Measurements from ENCODE around the gene MFF.
"Not testable (repeated sequence)": the region's sequence is repeated elsewhere in the genome, so short reads cannot be mapped to it uniquely, and the experiment has no call there.

The MFF gene

DNA sequence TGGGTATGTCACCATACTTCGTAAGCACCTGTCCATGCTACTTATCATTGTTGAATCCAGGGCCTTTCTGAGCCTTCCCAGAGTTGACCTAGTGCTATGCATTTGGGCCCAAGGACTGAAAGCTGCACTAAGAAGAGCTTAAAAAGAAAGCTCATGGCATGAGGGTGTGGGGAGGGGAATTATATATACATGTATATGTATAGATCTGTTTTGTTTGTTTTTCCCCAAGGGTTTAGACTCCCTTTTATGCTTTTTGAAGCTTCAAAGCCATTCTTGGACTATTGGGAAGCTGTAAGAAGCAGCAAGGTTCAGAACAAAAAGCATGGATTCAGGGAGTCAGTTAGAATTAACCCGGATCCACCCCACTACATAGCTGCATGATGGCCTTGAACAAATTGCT, 23.3 kb downstream of the MFF start:
- H3K27ac ChIP-seq: no peak overlapping the region
- TF ChIP-seq, protein P1, sequence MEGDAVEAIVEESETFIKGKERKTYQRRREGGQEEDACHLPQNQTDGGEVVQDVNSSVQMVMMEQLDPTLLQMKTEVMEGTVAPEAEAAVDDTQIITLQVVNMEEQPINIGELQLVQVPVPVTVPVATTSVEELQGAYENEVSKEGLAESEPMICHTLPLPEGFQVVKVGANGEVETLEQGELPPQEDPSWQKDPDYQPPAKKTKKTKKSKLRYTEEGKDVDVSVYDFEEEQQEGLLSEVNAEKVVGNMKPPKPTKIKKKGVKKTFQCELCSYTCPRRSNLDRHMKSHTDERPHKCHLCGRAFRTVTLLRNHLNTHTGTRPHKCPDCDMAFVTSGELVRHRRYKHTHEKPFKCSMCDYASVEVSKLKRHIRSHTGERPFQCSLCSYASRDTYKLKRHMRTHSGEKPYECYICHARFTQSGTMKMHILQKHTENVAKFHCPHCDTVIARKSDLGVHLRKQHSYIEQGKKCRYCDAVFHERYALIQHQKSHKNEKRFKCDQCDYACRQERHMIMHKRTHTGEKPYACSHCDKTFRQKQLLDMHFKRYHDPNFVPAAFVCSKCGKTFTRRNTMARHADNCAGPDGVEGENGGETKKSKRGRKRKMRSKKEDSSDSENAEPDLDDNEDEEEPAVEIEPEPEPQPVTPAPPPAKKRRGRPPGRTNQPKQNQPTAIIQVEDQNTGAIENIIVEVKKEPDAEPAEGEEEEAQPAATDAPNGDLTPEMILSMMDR (conservative IDR thresholded peaks at IDR 0.05): no peak
- TF ChIP-seq ZFX (IDR thresholded peaks at IDR 0.05): no peak

DNA sequence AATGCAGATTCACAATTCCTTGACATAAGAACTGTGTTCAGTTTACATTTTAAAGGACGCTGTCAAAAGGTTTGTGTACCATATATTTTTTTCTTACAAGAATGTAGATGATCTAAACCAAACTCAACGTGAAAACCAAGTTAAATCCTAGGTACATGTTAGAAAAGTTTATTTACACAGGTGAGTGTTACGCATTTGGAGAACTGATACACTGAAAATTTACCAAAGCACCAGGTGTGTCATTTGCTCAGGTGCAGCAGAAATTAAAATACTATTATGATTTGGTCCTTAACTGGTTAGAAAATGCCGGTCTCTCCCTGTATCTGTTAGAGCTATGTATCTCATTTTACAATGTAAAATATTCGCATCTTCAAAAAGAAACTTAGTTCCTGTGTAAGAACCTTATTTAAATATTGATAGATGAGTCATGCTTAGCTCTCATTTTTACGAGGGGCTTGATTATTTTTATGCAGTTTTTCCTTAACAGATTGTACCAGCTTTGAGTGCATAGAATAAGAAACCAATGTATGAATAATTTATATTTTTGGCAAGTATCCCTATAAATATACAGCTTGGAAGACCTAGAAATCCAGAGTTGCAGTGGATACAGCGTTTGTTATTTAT, 25.1 kb downstream of the MFF start:
- no peak for TF ChIP-seq ZFX (IDR thresholded peaks at IDR 0.05)
- TF ChIP-seq, protein P1 (conservative IDR thresholded peaks at IDR 0.05): no peak
- H3K27ac ChIP-seq: no peak overlapping the region

DNA sequence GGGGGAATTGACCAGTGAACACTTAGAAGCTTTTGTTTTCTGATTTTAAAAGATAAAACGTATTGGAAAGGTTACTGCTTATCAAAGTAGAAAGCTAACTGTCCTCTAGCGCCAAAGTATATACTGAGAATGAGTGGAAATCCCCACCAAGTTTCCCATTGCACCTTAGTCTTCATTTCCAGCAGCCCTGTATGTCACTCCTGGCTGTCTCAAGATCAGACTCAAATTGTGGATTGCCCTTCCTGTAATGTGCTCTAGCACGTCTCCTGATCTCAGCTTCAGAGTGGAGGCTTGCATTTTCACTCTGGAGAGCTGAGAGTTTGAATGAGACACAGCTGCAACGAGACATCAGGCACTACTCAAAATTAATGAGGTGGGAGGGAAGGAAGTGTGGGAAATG, 26.6 kb downstream of the MFF start:
- TF ChIP-seq, protein P1 (conservative IDR thresholded peaks at IDR 0.05): no peak
- TF ChIP-seq ZFX (IDR thresholded peaks at IDR 0.05): no peak

DNA sequence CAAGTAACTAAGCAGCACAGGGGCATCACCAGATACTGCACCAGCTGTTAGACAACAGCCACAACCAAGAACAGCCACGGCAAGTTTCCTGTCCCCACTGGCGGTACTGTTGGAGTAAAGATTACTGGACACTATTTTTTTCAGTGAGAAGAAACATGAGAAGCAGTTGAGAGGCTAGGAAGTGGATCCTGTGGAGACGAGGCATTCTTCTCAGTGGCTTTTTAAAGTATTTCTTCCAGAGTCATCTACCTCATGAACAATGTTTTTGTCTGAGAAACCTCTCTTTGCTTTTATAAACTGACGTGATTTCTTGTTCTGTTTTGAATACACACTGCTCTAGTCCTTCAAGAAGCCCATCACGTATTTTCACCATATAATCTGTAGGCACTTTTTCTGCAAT, 35.3 kb downstream of the MFF start:
- H3K27ac ChIP-seq: no peak overlapping the region
- TF ChIP-seq, protein P1 (conservative IDR thresholded peaks at IDR 0.05): no peak
- TF ChIP-seq ZFX (IDR thresholded peaks at IDR 0.05): no peak

More for the DNA sequence above, 26.6 kb downstream of the MFF start:
- no peak overlapping the region for H3K27ac ChIP-seq

DNA sequence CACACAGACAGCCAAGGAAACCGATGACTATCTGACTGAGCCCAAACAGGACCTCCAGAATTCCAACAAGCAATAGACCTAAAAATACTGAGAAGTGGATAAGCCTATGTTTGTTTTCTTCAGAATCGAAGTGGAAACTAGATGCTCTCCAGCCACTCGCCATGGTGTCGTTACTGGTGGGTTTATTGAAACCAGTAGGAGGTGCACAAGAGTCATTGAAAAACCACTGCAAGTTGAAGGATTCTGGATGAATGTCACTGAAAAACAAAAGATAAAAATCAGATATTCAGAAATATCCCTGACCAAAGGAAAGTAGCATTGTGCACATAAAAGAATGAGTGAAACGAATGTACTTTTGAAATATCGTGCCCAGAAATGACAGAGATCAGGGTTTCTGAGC, 38.7 kb downstream of the MFF start:
- H3K27ac ChIP-seq: no peak overlapping the region
- no peak for TF ChIP-seq ZFX (IDR thresholded peaks at IDR 0.05)
- TF ChIP-seq, protein P1 (conservative IDR thresholded peaks at IDR 0.05): peak; percentile 41

DNA sequence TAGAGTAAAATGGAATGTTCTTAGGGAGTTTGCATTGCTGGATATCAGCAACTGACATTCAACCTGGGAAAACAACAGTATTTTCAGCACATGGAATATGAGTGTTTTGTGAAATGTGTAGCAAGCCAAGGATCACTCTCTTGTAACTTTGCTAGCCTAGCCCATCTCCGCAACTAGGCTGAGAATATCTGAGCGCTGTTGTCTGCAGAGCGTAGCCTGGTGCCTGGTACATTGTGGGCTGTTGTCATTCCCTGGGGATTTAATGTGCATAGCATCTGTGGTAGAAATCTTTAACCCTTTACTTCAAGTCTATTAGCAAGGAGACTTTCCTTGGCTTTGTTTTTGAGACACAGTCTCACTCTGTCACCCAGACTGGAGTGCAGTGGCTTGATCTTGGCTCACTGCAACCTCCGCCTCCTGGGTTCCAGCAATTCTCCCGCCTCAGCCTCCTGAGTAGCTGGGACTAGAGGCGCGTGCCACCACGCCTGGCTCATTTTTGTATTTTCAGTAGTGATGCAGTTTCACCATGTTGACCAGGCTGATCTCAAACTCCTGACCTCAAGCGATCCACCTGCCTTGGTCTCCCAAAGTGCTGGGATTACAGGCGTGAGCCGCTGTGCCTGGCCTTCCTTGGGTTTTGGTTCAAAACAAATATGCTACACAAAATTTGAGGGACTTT, 39.7 kb downstream of the MFF start:
- H3K27ac ChIP-seq: not testable (repeated sequence)

DNA sequence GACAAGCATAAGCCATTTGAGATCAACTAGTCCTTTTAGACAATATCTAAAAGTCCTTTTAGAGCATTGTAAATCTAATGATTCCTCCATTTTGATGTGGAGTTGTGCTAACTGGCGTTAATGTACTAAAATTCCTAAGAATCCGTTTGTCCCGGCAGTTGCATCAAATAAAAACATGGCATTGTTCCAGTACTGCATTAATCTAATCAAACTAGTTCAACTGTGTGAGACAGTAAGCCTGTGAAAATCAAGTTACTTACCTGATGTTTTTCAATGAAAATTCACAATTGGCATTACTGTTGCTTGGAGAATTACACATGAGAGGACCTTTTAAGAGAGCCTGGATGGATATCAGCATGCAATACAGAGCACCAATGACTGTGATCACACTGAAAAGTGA, 40.8 kb downstream of the MFF start:
- no peak for TF ChIP-seq ZFX (IDR thresholded peaks at IDR 0.05)
- TF ChIP-seq, protein P1 (conservative IDR thresholded peaks at IDR 0.05): no peak
- H3K27ac ChIP-seq: no peak overlapping the region
